Measurements from ENCODE around the gene OR2J2. TPM values are rescaled to one million over a fixed set of nuclear protein-coding genes. Genes with fewer than 3 reads are reported as not detected.
"Not testable (repeated sequence)": the region's sequence is repeated elsewhere in the genome, so short reads cannot be mapped to it uniquely, and the experiment has no call there.

The OR2J2 gene
- total RNA-seq, 4 donors from 2014 or later, result 11.8 TPM; not detected in 3

DNA sequence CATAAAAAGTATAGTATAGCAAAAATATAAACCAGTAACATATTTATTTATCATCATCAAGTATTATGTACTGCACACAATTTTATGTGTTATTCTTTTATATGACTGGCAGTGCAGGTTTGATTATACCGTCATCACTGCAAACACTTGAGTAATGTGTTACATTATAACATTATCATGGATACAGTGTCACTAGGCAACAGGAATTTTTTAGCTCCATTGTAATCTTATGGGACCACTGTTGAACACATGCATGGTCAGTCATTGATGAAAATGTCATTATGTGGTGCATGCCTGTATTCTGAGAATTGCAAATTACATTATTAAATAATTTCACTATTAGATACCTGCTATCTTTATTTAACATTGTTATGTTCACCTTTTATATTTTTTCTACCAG is 29.1 kb upstream of the OR2J2 start:
- H3K36me3 ChIP-seq, result no peaks in the 10 kb centered on the region
- intact Hi-C loops (cut with DNase I; ENCODE audit: low total_unique reads), result no loop called here
- TF ChIP-seq POLR2A (IDR thresholded peaks at IDR 0.05) (no peak), CTCF (IDR thresholded peaks at IDR 0.05) (no peak)
- H3K9me3 ChIP-seq, result no peaks in the 10 kb centered on the region
- H3K27ac ChIP-seq, result no peak overlapping the region
- no peaks in the 10 kb centered on the region for H3K27me3 ChIP-seq
- no peaks in the 10 kb centered on the region for H3K4me1 ChIP-seq
- DNase-seq, result no peak
- no peak overlapping the region for H3K4me3 ChIP-seq

DNA sequence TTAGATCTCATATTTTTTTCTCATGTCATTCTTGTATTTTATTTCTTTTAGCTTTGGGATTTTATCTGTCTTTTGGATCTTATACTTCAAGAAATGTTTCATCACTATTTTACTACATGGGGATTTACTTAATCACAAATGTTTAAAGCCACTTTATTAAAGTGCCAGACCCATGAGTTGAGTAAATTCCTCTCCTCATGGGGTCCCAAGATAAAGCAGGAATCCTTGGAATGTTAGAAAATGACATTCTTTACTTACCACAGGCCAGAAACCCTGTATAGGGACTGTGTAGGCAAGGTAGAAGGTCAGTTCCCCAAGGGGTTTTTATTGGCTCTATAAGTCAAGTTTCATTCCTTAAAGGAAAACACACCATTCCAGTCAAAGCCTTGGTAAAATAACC is 28.4 kb upstream of the OR2J2 start:
- DNase-seq, result no peak
- H3K4me1 ChIP-seq, result no peaks in the 10 kb centered on the region
- H3K36me3 ChIP-seq, result no peaks in the 10 kb centered on the region
- no peaks in the 10 kb centered on the region for H3K27me3 ChIP-seq
- TF ChIP-seq CTCF (IDR thresholded peaks at IDR 0.05) (no peak), POLR2A (IDR thresholded peaks at IDR 0.05) (no peak)
- H3K27ac ChIP-seq, result no peak overlapping the region
- H3K9me3 ChIP-seq, result no peaks in the 10 kb centered on the region
- no peak overlapping the region for H3K4me3 ChIP-seq
- intact Hi-C loops (cut with DNase I; ENCODE audit: low total_unique reads), result no loop called here

DNA sequence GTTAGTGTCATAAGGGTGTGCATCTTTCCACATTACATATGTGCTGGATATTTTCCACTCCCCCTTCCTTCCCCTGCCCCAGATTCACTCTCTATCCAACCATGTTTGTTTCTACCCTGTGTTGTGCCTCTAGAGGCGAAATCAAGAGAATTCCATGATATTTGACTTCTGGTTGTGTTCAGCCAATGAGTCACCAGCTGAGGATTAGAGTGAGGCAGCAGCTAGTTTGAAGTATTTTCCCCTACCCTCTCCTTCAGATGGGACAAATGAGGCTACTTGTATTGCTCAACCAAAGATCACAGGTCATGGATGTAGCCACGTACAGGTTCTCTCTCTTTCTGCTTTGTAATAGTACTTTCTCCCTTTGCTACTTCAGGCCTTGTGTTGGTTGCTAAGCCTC is 24.5 kb upstream of the OR2J2 start:
- Histone ChIP-seq H3K9me3 (no peaks in the 10 kb centered on the region), H3K27me3 (no peaks in the 10 kb centered on the region), H3K27ac (no peak overlapping the region), H3K36me3 (no peaks in the 10 kb centered on the region), H3K4me1 (no peaks in the 10 kb centered on the region), H3K4me3 (no peak overlapping the region)
- intact Hi-C loops (cut with DNase I; ENCODE audit: low total_unique reads), result no loop called here
- TF ChIP-seq CTCF (IDR thresholded peaks at IDR 0.05) (no peak), POLR2A (IDR thresholded peaks at IDR 0.05) (no peak)
- no peak for DNase-seq

- no peaks in the 10 kb centered on the region for H3K4me1 ChIP-seq
- no peaks in the 10 kb centered on the region for H3K27me3 ChIP-seq
- no peak overlapping the region for H3K27ac ChIP-seq
- H3K36me3 ChIP-seq, result no peaks in the 10 kb centered on the region
- intact Hi-C loops (cut with DNase I; ENCODE audit: low total_unique reads), result no loop called here
- H3K4me3 ChIP-seq, result no peak overlapping the region
- DNase-seq, result no peak
- no peaks in the 10 kb centered on the region for H3K9me3 ChIP-seq
- TF ChIP-seq POLR2A (IDR thresholded peaks at IDR 0.05) (no peak), CTCF (IDR thresholded peaks at IDR 0.05) (no peak)
Observed at GRCh38 chr6:29147074-29147473, 23.6 kb upstream of the OR2J2 start.

DNA sequence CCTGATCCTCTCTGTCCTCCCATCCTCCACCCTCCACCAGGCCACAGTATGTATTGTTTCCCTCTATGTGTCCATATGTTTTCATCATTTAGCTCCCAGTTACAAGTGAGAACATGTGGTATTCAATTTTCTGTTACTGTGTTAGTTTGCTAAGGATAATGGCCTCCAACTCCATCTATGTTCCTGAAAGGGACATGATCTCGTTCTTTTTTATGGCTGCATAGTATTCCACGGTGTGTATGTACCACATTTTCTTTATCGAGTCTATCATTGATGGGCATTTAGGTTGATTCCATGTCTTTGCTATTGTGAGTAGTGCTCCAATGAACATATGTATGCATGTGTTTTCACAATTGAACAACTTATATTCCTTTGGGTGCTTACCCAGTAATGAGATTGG is 21.3 kb upstream of the OR2J2 start:
- H3K27ac ChIP-seq; H3K27me3 ChIP-seq; H3K4me3 ChIP-seq; H3K36me3 ChIP-seq; H3K9me3 ChIP-seq; H3K4me1 ChIP-seq; intact Hi-C loops (cut with DNase I; ENCODE audit: low total_unique reads); DNase-seq: not testable (repeated sequence)

- TF ChIP-seq POLR2A (IDR thresholded peaks at IDR 0.05) (no peak), CTCF (IDR thresholded peaks at IDR 0.05) (no peak)
- Histone ChIP-seq H3K36me3 (no peaks in the 10 kb centered on the region), H3K27ac (no peak overlapping the region), H3K4me3 (no peak overlapping the region), H3K9me3 (no peaks in the 10 kb centered on the region), H3K4me1 (no peaks in the 10 kb centered on the region), H3K27me3 (no peaks in the 10 kb centered on the region)
- DNase-seq, result no peak
- intact Hi-C loops (cut with DNase I; ENCODE audit: low total_unique reads), result no loop called here
Observed at GRCh38 chr6:29153083-29153482, 17.6 kb upstream of the OR2J2 start.

- H3K9me3 ChIP-seq; H3K27me3 ChIP-seq; DNase-seq; H3K4me3 ChIP-seq; intact Hi-C loops (cut with DNase I; ENCODE audit: low total_unique reads); H3K27ac ChIP-seq; H3K4me1 ChIP-seq; H3K36me3 ChIP-seq: not testable (repeated sequence)
Observed at GRCh38 chr6:29155182-29155581, 15.5 kb upstream of the OR2J2 start.

DNA sequence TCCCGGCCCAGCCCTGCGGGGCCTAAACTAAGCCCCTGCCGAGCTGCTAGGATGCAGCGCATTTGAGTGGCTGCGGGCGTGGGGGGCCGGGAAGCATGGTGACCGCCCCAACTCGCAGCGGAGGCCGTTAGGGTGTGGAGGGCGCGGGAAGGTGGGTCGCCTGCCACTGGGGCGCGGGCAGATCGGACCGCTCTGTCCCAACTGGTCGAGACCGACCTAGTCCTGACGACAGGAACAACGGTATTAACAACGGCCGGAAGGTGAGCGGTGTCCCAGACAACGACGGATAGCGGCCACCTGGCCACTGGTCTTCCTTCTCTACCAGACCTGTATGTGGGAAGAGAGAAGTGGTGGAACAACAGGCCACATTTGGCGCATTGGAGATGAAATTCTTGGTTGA is 10.8 kb upstream of the OR2J2 start:
- H3K36me3 ChIP-seq; H3K27me3 ChIP-seq; DNase-seq; H3K4me1 ChIP-seq; H3K4me3 ChIP-seq; H3K27ac ChIP-seq; H3K9me3 ChIP-seq; intact Hi-C loops (cut with DNase I; ENCODE audit: low total_unique reads): not testable (repeated sequence)

DNA sequence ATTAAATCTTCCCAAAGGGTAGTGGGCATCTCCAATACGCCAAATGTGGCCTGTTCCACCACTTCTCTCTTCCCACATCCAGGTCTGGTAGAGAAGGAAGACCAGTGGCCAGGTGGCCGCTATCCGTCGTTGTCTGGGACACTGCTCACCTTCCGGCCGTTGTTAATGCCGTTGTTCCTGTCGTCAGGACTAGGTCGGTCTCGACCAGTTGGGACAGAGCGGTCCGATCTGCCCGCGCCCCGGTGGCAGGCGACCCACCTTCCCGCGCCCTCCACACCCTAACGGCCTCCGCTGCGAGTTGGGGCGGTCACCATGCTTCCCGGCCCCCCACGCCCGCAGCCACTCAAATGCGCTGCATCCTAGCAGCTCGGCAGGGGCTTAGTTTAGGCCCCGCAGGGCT is 5.1 kb upstream of the OR2J2 start:
- intact Hi-C loops (cut with DNase I; ENCODE audit: low total_unique reads); H3K9me3 ChIP-seq; H3K27ac ChIP-seq; H3K4me1 ChIP-seq; DNase-seq; H3K36me3 ChIP-seq; H3K4me3 ChIP-seq; H3K27me3 ChIP-seq: not testable (repeated sequence)

All from uterus (tissue), 4 donors.